Panc1 (cell line): ENCODE measurements around the gene PSMD13. TPM values are rescaled to one million over a fixed set of nuclear protein-coding genes. Genes with fewer than 3 reads are reported as not detected.

Experiments
- ATAC-seq: fragments of 200-7000 bp; cut with Tn5 transposase; 2 replicates; pipeline ENCODE4 v1.9.1; 2020; ENCODE audit warnings: mild to moderate bottlenecking, moderate library complexity
- BruUV-seq: library from RNA; stranded (reverse); fragments of 400-500 nt; replicated peaks from 2 replicates; lab custom pipeline; 2021; lab: Mats Ljungman, UMichigan
- CTCF ChIA-PET: fragments of 300-600 bp; sonication (Branson Sonifier 250); formaldehyde crosslinking; loops from one replicate; lab custom pipeline; 2022; ENCODE audit warnings: antibody characterized with exemption; lab: Charles Lee
- POLR2A ChIA-PET: fragments of 300-600 bp; sonication (Branson Sonifier 250); formaldehyde crosslinking; loops from one replicate; lab custom pipeline; 2022; ENCODE audit warnings: antibody characterized with exemption; lab: Charles Lee
- DNase-seq: peaks from one replicate; pipeline ENCODE4 v3.0.0-alpha.2; 2010; ENCODE audit warnings: low read depth, low spot score
- H3K27ac ChIP-seq: 2 replicates; pipeline ENCODE4 v1.5.1; 2011; ENCODE audit warnings: mild to moderate bottlenecking, low read length, inconsistent platforms
- H3K27me3 ChIP-seq: fragments of 200-500 bp; sonication (Bioruptor generic); 2 replicates; pipeline ENCODE4 v1.6.0; 2014; ENCODE audit warnings: low read length, inconsistent platforms; ENCODE audit not compliant: control insufficient read depth, insufficient read depth
- H3K36me3 ChIP-seq: fragments of 200-500 bp; sonication (Bioruptor generic); 2 replicates; pipeline ENCODE4 v1.5.1; 2014; ENCODE audit warnings: inconsistent platforms, mild to moderate bottlenecking, low read length, moderate library complexity; ENCODE audit not compliant: control insufficient read depth, insufficient read depth
- H3K4me1 ChIP-seq: 2 replicates; pipeline ENCODE4 v1.5.1; 2011; ENCODE audit warnings: inconsistent platforms, mild to moderate bottlenecking, low read length, moderate library complexity; ENCODE audit not compliant: control insufficient read depth, insufficient read depth
- H3K4me3 ChIP-seq, 2 experiments: 2 replicates each; pipeline ENCODE4 v1.5.1; 2011 to 2012; ENCODE audit warnings: low read depth in 2 of 2, low read length in 2 of 2, mild to moderate bottlenecking in 2 of 2, inconsistent platforms in 1 of 2, moderate library complexity in 1 of 2
- H3K9me3 ChIP-seq: fragments of 200-500 bp; sonication (Bioruptor generic); 2 replicates; pipeline ENCODE4 v1.5.1; 2014; ENCODE audit warnings: low read depth, mild to moderate bottlenecking, inconsistent platforms, low read length, moderate library complexity; ENCODE audit not compliant: control insufficient read depth, insufficient read depth
- POLR2AphosphoS5 ChIP-seq: IDR thresholded peaks from 2 replicates; pipeline ENCODE4 v1.6.1; 2012; ENCODE audit warnings: mild to moderate bottlenecking, low read depth, low read length, moderate library complexity
- SIN3A ChIP-seq: IDR thresholded peaks from 2 replicates; pipeline ENCODE4 v1.6.1; 2012; ENCODE audit warnings: low read depth, mild to moderate bottlenecking, low read length, moderate library complexity, borderline replicate concordance; ENCODE audit not compliant: insufficient read depth
- TCF7L2 ChIP-seq: IDR thresholded peaks from 2 replicates; pipeline ENCODE4 v1.6.1; 2011; ENCODE audit warnings: mild to moderate bottlenecking, low read depth, low read length, inconsistent platforms
- in situ Hi-C: cut with HindIII; loops from 2 replicates; pipeline ENCODE4 v1.10.0; 2016; ENCODE audit warnings: low sequenced_read_pairs, low pct_unique_long_range_greater_than_20kb
- intact Hi-C: fragments of 100-400 bp; cut with micrococcal nuclease; formaldehyde crosslinking; loops from one replicate; pipeline ENCODE4 v1.10.0; 2022; ENCODE audit not compliant: unreplicated experiment
- total RNA-seq: library from RNA; stranded (reverse); gene quantifications from one replicate; pipeline ENCODE4 v1.2.1, GENCODE V29; 2021; ENCODE audit not compliant: unreplicated experiment
- TF ChIP-seq, protein P1 (sequence below), 2 experiments: IDR thresholded peaks; 2 replicates each; pipeline ENCODE4 v1.6.1; 2011 to 2012; ENCODE audit warnings: low read depth in 2 of 2, control low read depth in 1 of 2, low read length in 1 of 2, mild to moderate bottlenecking in 1 of 2, moderate library complexity in 1 of 2; ENCODE audit not compliant: insufficient read depth in 1 of 2
- TF ChIP-seq, protein P2 (sequence below): fragments of 450-650 bp; IDR thresholded peaks from 2 replicates; pipeline ENCODE4 v1.5.1; 2017; ENCODE audit warnings: mild to moderate bottlenecking

PSMD13 gene
- total RNA-seq, 1 experiment from 2014 or later = 271 TPM

DNA sequence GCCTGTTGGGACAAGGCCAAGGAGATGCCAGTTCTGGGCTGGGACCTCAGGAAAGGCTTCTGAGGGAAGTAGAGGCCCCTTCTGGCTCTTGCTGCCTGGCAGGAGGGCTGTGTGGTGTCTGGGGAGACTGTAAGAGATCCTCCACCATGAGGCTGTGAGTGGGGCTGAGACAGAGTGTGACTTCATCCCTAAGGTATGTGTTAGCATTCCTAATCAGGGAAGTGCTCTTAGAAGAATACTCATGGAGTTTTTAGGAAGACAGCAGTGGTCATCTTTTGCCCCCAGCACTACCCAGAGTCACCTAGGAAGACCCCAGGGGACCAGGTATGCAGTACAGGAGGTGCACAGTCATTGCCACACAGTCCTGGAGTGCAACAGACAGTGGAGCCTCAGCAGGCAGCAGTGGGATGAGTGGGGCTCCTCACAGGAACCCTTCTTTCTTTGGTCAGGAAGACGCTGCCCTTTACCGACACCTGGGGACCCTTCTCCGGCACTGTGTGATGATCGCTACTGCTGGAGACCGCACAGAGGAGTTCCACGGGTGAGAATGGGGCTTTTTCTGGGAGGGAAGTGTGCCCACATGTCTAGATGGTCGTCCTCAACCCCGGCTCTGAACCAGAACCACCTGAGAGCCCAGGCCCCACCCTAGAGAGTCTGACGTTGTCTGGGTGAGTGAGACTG lies 26.5 kb upstream of the PSMD13 start:
- CTCF ChIA-PET = interaction anchor here (0.6 kb wide), 1 partner anchor 144 kb away, joined by 5 read pairs; no protein-coding TSS in a partner anchor

DNA sequence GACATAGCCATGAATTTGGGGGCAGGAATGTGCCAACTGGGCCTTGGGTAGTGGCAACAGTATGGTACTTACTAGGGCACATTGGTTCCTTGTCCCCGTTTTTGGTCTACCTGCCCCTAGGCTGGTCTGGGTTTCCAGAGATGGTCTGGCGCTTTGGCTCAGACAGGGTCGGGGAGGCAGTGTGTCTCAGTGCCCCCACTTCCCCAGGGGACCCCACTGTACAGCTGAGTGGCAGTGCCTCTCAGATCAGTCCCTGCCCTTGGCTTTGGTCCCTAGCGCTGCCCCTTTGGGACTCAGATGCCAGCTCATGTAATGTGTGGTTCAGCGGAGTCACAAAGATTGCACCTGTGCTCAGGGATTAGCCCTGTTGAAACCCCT lies 26.0 kb upstream of the PSMD13 start:
- Histone ChIP-seq H3K4me1 (peaks cover 28% of the 10 kb centered on the region), H3K36me3 (peaks cover 38% of the 10 kb centered on the region), H3K9me3 (no peaks in the 10 kb centered on the region), H3K4me3 (peak overlapping the region in 1 of 2 experiments; percentile 100; a peak in 2 of 4 replicates), H3K27me3 (no peaks in the 10 kb centered on the region), H3K27ac (peak overlapping the region; percentile 100)
- intact Hi-C loops = loop anchor here (10.0 kb wide), 1 partner anchor 144 kb away; no protein-coding TSS in a partner anchor
- TF ChIP-seq, protein P1, sequence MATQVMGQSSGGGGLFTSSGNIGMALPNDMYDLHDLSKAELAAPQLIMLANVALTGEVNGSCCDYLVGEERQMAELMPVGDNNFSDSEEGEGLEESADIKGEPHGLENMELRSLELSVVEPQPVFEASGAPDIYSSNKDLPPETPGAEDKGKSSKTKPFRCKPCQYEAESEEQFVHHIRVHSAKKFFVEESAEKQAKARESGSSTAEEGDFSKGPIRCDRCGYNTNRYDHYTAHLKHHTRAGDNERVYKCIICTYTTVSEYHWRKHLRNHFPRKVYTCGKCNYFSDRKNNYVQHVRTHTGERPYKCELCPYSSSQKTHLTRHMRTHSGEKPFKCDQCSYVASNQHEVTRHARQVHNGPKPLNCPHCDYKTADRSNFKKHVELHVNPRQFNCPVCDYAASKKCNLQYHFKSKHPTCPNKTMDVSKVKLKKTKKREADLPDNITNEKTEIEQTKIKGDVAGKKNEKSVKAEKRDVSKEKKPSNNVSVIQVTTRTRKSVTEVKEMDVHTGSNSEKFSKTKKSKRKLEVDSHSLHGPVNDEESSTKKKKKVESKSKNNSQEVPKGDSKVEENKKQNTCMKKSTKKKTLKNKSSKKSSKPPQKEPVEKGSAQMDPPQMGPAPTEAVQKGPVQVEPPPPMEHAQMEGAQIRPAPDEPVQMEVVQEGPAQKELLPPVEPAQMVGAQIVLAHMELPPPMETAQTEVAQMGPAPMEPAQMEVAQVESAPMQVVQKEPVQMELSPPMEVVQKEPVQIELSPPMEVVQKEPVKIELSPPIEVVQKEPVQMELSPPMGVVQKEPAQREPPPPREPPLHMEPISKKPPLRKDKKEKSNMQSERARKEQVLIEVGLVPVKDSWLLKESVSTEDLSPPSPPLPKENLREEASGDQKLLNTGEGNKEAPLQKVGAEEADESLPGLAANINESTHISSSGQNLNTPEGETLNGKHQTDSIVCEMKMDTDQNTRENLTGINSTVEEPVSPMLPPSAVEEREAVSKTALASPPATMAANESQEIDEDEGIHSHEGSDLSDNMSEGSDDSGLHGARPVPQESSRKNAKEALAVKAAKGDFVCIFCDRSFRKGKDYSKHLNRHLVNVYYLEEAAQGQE (IDR thresholded peaks at IDR 0.05; ENCODE audit: insufficient read depth in 1 of 2, low read depth in 2 of 2, low read length in 1 of 2) = no peak
- TF ChIP-seq SIN3A (no peak), TCF7L2 (no peak), POLR2AphosphoS5 (no peak)
- TF ChIP-seq, protein P2, sequence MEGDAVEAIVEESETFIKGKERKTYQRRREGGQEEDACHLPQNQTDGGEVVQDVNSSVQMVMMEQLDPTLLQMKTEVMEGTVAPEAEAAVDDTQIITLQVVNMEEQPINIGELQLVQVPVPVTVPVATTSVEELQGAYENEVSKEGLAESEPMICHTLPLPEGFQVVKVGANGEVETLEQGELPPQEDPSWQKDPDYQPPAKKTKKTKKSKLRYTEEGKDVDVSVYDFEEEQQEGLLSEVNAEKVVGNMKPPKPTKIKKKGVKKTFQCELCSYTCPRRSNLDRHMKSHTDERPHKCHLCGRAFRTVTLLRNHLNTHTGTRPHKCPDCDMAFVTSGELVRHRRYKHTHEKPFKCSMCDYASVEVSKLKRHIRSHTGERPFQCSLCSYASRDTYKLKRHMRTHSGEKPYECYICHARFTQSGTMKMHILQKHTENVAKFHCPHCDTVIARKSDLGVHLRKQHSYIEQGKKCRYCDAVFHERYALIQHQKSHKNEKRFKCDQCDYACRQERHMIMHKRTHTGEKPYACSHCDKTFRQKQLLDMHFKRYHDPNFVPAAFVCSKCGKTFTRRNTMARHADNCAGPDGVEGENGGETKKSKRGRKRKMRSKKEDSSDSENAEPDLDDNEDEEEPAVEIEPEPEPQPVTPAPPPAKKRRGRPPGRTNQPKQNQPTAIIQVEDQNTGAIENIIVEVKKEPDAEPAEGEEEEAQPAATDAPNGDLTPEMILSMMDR = no peak
- DNase-seq = no peak
- CTCF ChIA-PET = no interaction called here
- in situ Hi-C loops = no loop called here
- POLR2A ChIA-PET = no interaction called here
- ATAC-seq = no peak
- no TSS peak for BruUV-seq

More for the DNA sequence above, 26.5 kb upstream of the PSMD13 start:
- peak overlapping the region; percentile 100 for H3K27ac ChIP-seq
- no TSS peak for BruUV-seq
- peaks cover 38% of the 10 kb centered on the region for H3K36me3 ChIP-seq
- H3K27me3 ChIP-seq = no peaks in the 10 kb centered on the region
- intact Hi-C loops = loop anchor here (10.0 kb wide), 1 partner anchor 145 kb away; no protein-coding TSS in a partner anchor
- TF ChIP-seq POLR2AphosphoS5 (no peak), SIN3A (no peak), TCF7L2 (no peak)
- TF ChIP-seq, protein P1 (IDR thresholded peaks at IDR 0.05; ENCODE audit: insufficient read depth in 1 of 2, low read depth in 2 of 2, low read length in 1 of 2) = no peak
- TF ChIP-seq, protein P2 = no peak
- H3K4me1 ChIP-seq = peaks cover 33% of the 10 kb centered on the region
- in situ Hi-C loops = no loop called here
- H3K4me3 ChIP-seq = peak overlapping the region; percentile 99 to 100
- no peak for ATAC-seq
- H3K9me3 ChIP-seq = no peaks in the 10 kb centered on the region
- DNase-seq = no peak
- POLR2A ChIA-PET = no interaction called here
